Neural progenitor cell (in vitro differentiated cells): ENCODE data around the gene NFE2L3.

ENCODE experiments used
- EZH2 ChIP-seq: fragments of 200-600 bp; sonication (generic); IDR thresholded peaks from 2 replicates; pipeline ENCODE4 v1.6.1; 2017; ENCODE audit warnings: antibody characterized with exemption, mild to moderate bottlenecking, moderate library complexity
- EZH2phosphoT487 ChIP-seq: fragments of 200-600 bp; sonication (generic); IDR thresholded peaks from 2 replicates; pipeline ENCODE4 v1.6.1; 2017; ENCODE audit warnings: antibody characterized with exemption
- TF ChIP-seq, protein P1 (sequence below): fragments of 200-600 bp; sonication (generic); IDR thresholded peaks from 2 replicates; pipeline ENCODE4 v1.5.1; 2017; ENCODE audit warnings: antibody characterized with exemption, mild to moderate bottlenecking

DNA sequence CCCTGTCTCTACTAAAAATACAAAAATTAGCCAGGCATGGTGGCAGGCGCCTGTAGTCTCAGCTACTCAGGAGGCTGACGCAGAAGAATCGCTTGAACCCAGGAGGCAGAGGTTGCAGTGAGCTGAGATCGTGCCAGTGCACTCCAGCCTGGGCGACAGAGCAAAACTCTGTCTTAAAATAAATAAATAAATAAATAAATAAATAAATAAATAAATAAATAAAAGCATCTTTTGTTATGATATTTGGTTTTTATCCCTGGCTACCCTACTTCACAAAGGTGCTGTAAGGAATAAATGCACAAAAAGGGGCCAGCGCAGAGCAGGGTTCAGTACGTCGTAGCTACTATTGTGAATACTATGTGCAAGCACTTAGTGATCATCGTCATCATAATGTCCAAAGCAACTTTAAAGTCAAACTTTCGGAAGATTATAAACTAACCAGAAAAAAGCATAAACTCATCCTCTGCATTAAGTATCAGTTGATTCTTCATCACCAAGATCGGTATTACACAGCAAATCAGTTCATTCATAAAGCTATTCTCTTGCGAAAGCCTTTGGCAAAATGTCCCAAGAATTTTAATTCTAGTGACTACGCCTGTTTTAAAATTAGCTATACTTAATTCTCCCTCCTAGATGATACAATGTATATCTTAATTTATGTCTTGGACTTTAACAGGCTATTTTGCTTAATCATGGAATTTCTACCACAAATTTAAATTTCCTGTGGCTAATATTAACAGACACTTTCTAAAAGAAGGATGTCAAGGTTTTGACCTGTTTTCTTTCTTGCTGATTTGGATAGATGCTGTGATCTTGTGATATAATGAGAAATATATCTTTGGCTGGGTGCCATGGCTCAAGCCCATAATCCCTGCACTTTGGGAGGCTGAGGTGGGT, 7.6 kb upstream of the NFE2L3 start:
- TF ChIP-seq, protein P1, sequence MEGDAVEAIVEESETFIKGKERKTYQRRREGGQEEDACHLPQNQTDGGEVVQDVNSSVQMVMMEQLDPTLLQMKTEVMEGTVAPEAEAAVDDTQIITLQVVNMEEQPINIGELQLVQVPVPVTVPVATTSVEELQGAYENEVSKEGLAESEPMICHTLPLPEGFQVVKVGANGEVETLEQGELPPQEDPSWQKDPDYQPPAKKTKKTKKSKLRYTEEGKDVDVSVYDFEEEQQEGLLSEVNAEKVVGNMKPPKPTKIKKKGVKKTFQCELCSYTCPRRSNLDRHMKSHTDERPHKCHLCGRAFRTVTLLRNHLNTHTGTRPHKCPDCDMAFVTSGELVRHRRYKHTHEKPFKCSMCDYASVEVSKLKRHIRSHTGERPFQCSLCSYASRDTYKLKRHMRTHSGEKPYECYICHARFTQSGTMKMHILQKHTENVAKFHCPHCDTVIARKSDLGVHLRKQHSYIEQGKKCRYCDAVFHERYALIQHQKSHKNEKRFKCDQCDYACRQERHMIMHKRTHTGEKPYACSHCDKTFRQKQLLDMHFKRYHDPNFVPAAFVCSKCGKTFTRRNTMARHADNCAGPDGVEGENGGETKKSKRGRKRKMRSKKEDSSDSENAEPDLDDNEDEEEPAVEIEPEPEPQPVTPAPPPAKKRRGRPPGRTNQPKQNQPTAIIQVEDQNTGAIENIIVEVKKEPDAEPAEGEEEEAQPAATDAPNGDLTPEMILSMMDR = no peak
- TF ChIP-seq EZH2 (no peak), EZH2phosphoT487 (no peak)
